Stimulated activated CD4-positive, alpha-beta T cell treated with anti-CD3 and anti-CD28 coated beads, Interleukin-1b, Interleukin-23, amount 100 ng/mL, for 48 hours (primary cell): ENCODE results near the gene ZNF578.
"Not testable (repeated sequence)": the region's sequence is repeated elsewhere in the genome, so short reads cannot be mapped to it uniquely, and the experiment has no call there.

Experiments used
- DNase-seq: peaks from one replicate; pipeline ENCODE4 v3.0.0-alpha.2; 2020

ZNF578 gene

GRCh38 chr19:52518646-52519045, 65.3 kb downstream of the ZNF578 start:
- no peak for DNase-seq

- not testable (repeated sequence) for DNase-seq
These were observed 65.8 kb downstream of the ZNF578 start for GRCh38 chr19:52519175-52519574.

- DNase-seq: no peak
These were observed 66.7 kb downstream of the ZNF578 start for GRCh38 chr19:52520013-52520412.

- no peak for DNase-seq
These were observed 69.2 kb downstream of the ZNF578 start for GRCh38 chr19:52522551-52522950.

- no peak for DNase-seq
These were observed 70.7 kb downstream of the ZNF578 start for GRCh38 chr19:52524086-52524485.

GRCh38 chr19:52527134-52527955, 74.0 kb downstream of the ZNF578 start, which contains the start of gene ZNF808:
Gene ZNF808, plus strand, starts transcription at chr19:52527668. Its CDS starts 15,617 bp downstream, at chr19:52543285.
- DNase-seq: peak; percentile 96

- DNase-seq: no peak
These were observed 74.6 kb downstream of the ZNF578 start for GRCh38 chr19:52527956-52528351.

GRCh38 chr19:52532480-52532879, 79.1 kb downstream of the ZNF578 start:
- DNase-seq: no peak

GRCh38 chr19:52533901-52534300, 80.5 kb downstream of the ZNF578 start:
- DNase-seq: no peak

GRCh38 chr19:52535385-52535770, 82.0 kb downstream of the ZNF578 start:
- DNase-seq: not testable (repeated sequence)

- DNase-seq: peak; percentile 91
These were observed 82.6 kb downstream of the ZNF578 start for GRCh38 chr19:52535771-52536447.

- peak; percentile 38 for DNase-seq
These were observed 83.1 kb downstream of the ZNF578 start for GRCh38 chr19:52536448-52536800.

GRCh38 chr19:52538815-52539214, 85.5 kb downstream of the ZNF578 start:
- not testable (repeated sequence) for DNase-seq

GRCh38 chr19:52541176-52541575, 87.8 kb downstream of the ZNF578 start:
- DNase-seq: not testable (repeated sequence)

GRCh38 chr19:52541608-52542007, 88.3 kb downstream of the ZNF578 start:
- no peak for DNase-seq

GRCh38 chr19:52542541-52542940, 89.2 kb downstream of the ZNF578 start:
- not testable (repeated sequence) for DNase-seq

- peak; percentile 34 for DNase-seq
These were observed 89.8 kb downstream of the ZNF578 start for GRCh38 chr19:52542984-52543664.

- DNase-seq: no peak
These were observed 101.0 kb downstream of the ZNF578 start for GRCh38 chr19:52554216-52554971.

GRCh38 chr19:52557231-52557995, 104.1 kb downstream of the ZNF578 start:
- no peak for DNase-seq

- DNase-seq: not testable (repeated sequence)
These were observed 105.5 kb downstream of the ZNF578 start for GRCh38 chr19:52558732-52559445.

- not testable (repeated sequence) for DNase-seq
These were observed 108.3 kb downstream of the ZNF578 start for GRCh38 chr19:52561611-52562010.
